Breast epithelium (tissue), 4 donors: ENCODE measurements around the gene NTRK3. TPM values are rescaled to one million over a fixed set of nuclear protein-coding genes. Genes with fewer than 3 reads are reported as not detected.

Experiments used
- DNase-seq, 2 donors: peaks; one replicate each; pipeline ENCODE4 v3.0.0-alpha.2; 2019; ENCODE audit warnings: low spot score in 2 of 2
- H3K27ac ChIP-seq, 2 donors: fragments of 200-600 bp; sonication (generic) in 1 of 2; one replicate each; pipeline ENCODE4 v1.5.1; 2016 to 2019; ENCODE audit warnings: mild to moderate bottlenecking in 1 of 2
- H3K27me3 ChIP-seq, 2 donors: fragments of 200-600 bp; sonication (generic) in 1 of 2; one replicate each; pipeline versions ENCODE4 v1.5.1 to v1.6.0; 2017 to 2019; ENCODE audit warnings: control low read depth in 1 of 2, mild to moderate bottlenecking in 1 of 2
- H3K36me3 ChIP-seq: fragments of 200-600 bp; one replicate; pipeline ENCODE4 v1.5.1; 2019
- H3K4me1 ChIP-seq, 2 donors: fragments of 200-600 bp; sonication (generic); one replicate each; pipeline ENCODE4 v1.5.1; 2016 to 2019; ENCODE audit warnings: control low read depth in 1 of 2
- H3K4me3 ChIP-seq, 3 donors: fragments of 200-600 bp; sonication (generic); 1 replicate in 2 of 3; 2 replicates in 1 of 3; pipeline ENCODE4 v1.5.1; 2016 to 2019; ENCODE audit warnings: mild to moderate bottlenecking in 3 of 3, moderate library complexity in 2 of 3
- H3K9me3 ChIP-seq, 2 donors: fragments of 200-600 bp; sonication (generic) in 1 of 2; one replicate each; pipeline ENCODE4 v1.5.1; 2016 to 2019; ENCODE audit warnings: control low read depth in 1 of 2
- CTCF ChIP-seq, 3 donors: fragments of 450-650 bp; IDR thresholded peaks; one replicate each; pipeline ENCODE4 v1.5.1; 2016 to 2017; ENCODE audit warnings: antibody characterized with exemption in 3 of 3, mild to moderate bottlenecking in 3 of 3, moderate library complexity in 3 of 3
- POLR2A ChIP-seq: fragments of 450-650 bp; IDR thresholded peaks from one replicate; pipeline ENCODE4 v1.6.1; 2016; ENCODE audit warnings: antibody characterized with exemption, mild to moderate bottlenecking, moderate library complexity
- POLR2AphosphoS5 ChIP-seq, 3 donors: sonication (generic); formaldehyde crosslinking; IDR thresholded peaks; one replicate each; pipeline ENCODE4 v1.6.1; 2017; ENCODE audit warnings: antibody characterized with exemption in 3 of 3
- intact Hi-C: fragments of 100-400 bp; cut with DNase I; formaldehyde crosslinking; loops from one replicate; pipeline ENCODE4 v1.15.1; 2023; ENCODE audit warnings: low total_unique reads
- total RNA-seq, 3 donors: library from RNA; depleted of rRNA; stranded (reverse); fragments of >200 nt; gene quantifications; one replicate each; pipeline ENCODE4 v1.1.0, GENCODE V29; 2016

Gene NTRK3
- total RNA-seq, 3 donors from 2014 or later, result 1.9 to 23.6 (median 13.8) TPM

GRCh38 chr15:88191812-88192165 is 64.8 kb downstream of the NTRK3 start:
- Histone ChIP-seq H3K4me3 (no peak overlapping the region), H3K4me1 (no peaks in the 10 kb centered on the region), H3K27ac (no peak overlapping the region), H3K9me3 (no peaks in the 10 kb centered on the region), H3K36me3 (no peaks in the 10 kb centered on the region), H3K27me3 (no peaks in the 10 kb centered on the region)
- DNase-seq, result no peak
- intact Hi-C loops, result no loop called here
- TF ChIP-seq POLR2A (no peak), CTCF (IDR thresholded peaks at IDR 0.05) (no peak), POLR2AphosphoS5 (IDR thresholded peaks at IDR 0.05) (no peak)

GRCh38 chr15:88190232-88190631 is 66.3 kb downstream of the NTRK3 start:
- H3K4me1 ChIP-seq, result no peaks in the 10 kb centered on the region

GRCh38 chr15:88188300-88188699 is 68.2 kb downstream of the NTRK3 start:
- H3K27ac ChIP-seq, result no peak overlapping the region
- no peak for DNase-seq
- H3K27me3 ChIP-seq, result no peaks in the 10 kb centered on the region
- H3K36me3 ChIP-seq, result no peaks in the 10 kb centered on the region
- TF ChIP-seq POLR2AphosphoS5 (IDR thresholded peaks at IDR 0.05) (no peak), CTCF (IDR thresholded peaks at IDR 0.05) (no peak), POLR2A (no peak)
- intact Hi-C loops, result no loop called here
- no peak overlapping the region for H3K4me3 ChIP-seq
- H3K4me1 ChIP-seq, result no peaks in the 10 kb centered on the region
- H3K9me3 ChIP-seq, result no peaks in the 10 kb centered on the region

More at GRCh38 chr15:88190232-88190631, 66.3 kb downstream of the NTRK3 start:
- no peak overlapping the region for H3K4me3 ChIP-seq
- intact Hi-C loops, result no loop called here
- DNase-seq, result no peak
- no peaks in the 10 kb centered on the region for H3K36me3 ChIP-seq
- TF ChIP-seq CTCF (IDR thresholded peaks at IDR 0.05) (no peak), POLR2A (no peak), POLR2AphosphoS5 (IDR thresholded peaks at IDR 0.05) (no peak)
- no peaks in the 10 kb centered on the region for H3K9me3 ChIP-seq
- no peak overlapping the region for H3K27ac ChIP-seq
- H3K27me3 ChIP-seq, result no peaks in the 10 kb centered on the region

- no peaks in the 10 kb centered on the region for H3K9me3 ChIP-seq
- no peaks in the 10 kb centered on the region for H3K4me1 ChIP-seq
- no peak overlapping the region for H3K27ac ChIP-seq
- no peak overlapping the region for H3K4me3 ChIP-seq
- DNase-seq, result no peak
- H3K27me3 ChIP-seq, result no peaks in the 10 kb centered on the region
- H3K36me3 ChIP-seq, result no peaks in the 10 kb centered on the region
- TF ChIP-seq CTCF (IDR thresholded peaks at IDR 0.05), result no peak
- TF ChIP-seq POLR2A, result no peak
- TF ChIP-seq POLR2AphosphoS5 (IDR thresholded peaks at IDR 0.05), result no peak
- intact Hi-C loops, result no loop called here
Observed at GRCh38 chr15:88187195-88187594, 69.3 kb downstream of the NTRK3 start.

- Histone ChIP-seq H3K9me3 (no peaks in the 10 kb centered on the region), H3K27ac (no peak overlapping the region), H3K4me1 (no peaks in the 10 kb centered on the region), H3K27me3 (no peaks in the 10 kb centered on the region), H3K4me3 (no peak overlapping the region), H3K36me3 (no peaks in the 10 kb centered on the region)
- no peak for TF ChIP-seq CTCF (IDR thresholded peaks at IDR 0.05)
- TF ChIP-seq POLR2AphosphoS5 (IDR thresholded peaks at IDR 0.05), result no peak
- no peak for TF ChIP-seq POLR2A
- no peak for DNase-seq
- intact Hi-C loops, result no loop called here
Observed at GRCh38 chr15:88185584-88185983, 71.0 kb downstream of the NTRK3 start.
